Hematopoietic multipotent progenitor cell treated with erythropoietin and hydrocortisone succinate and interleukin-3 and kit ligand, for 15 days (in vitro differentiated cells): ENCODE measurements around the gene MAPK12.

ENCODE experiments used
- DNase-seq: peaks from one replicate; pipeline ENCODE4 v3.0.0-alpha.2; 2015; ENCODE audit warnings: low spot score

MAPK12 gene

GRCh38 chr22:50267591-50268390 lies 6.3 kb upstream of the MAPK12 start:
- peak; percentile 17 for DNase-seq

- DNase-seq: no peak
Measured at GRCh38 chr22:50266994-50267393, 5.5 kb upstream of the MAPK12 start.

GRCh38 chr22:50264946-50265669 lies 3.6 kb upstream of the MAPK12 start:
- DNase-seq: no peak

- DNase-seq: no peak
Measured at GRCh38 chr22:50264104-50264745, 2.7 kb upstream of the MAPK12 start.

- DNase-seq: no peak
Measured at GRCh38 chr22:50262973-50263617, 1.6 kb upstream of the MAPK12 start.

- no peak for DNase-seq
Measured at GRCh38 chr22:50262460-50262911, 1.0 kb upstream of the MAPK12 start.

- no peak for DNase-seq
Measured at GRCh38 chr22:50260801-50261614, 475 bp downstream of the MAPK12 start.

GRCh38 chr22:50260434-50260800 lies 1.1 kb downstream of the MAPK12 start:
- DNase-seq: no peak

GRCh38 chr22:50259302-50259701 lies 2.2 kb downstream of the MAPK12 start:
- DNase-seq: no peak

- no peak for DNase-seq
Measured at GRCh38 chr22:50258361-50259292, 2.9 kb downstream of the MAPK12 start.

GRCh38 chr22:50257451-50258360 lies 3.8 kb downstream of the MAPK12 start:
- DNase-seq: no peak

- no peak for DNase-seq
Measured at GRCh38 chr22:50257041-50257440, 4.4 kb downstream of the MAPK12 start.

- DNase-seq: no peak
Measured at GRCh38 chr22:50256258-50256862, 5.1 kb downstream of the MAPK12 start.

- DNase-seq: no peak
Measured at GRCh38 chr22:50255607-50256006, 5.9 kb downstream of the MAPK12 start.

GRCh38 chr22:50255099-50255498 lies 6.4 kb downstream of the MAPK12 start:
- DNase-seq: no peak

- DNase-seq: no peak
Measured at GRCh38 chr22:50253941-50254340, 7.5 kb downstream of the MAPK12 start.

- no peak for DNase-seq
Measured at GRCh38 chr22:50253046-50253915, 8.2 kb downstream of the MAPK12 start.
